NB4 (cell line): ENCODE data around the gene DNAH1.

ENCODE experiments used
- MYC ChIP-seq: IDR thresholded peaks from 2 replicates; pipeline ENCODE4 v1.6.1; 2011; ENCODE audit warnings: low read depth, low read length
- TF ChIP-seq, protein P1 (sequence below): IDR thresholded peaks from one replicate; pipeline ENCODE4 v1.5.1; 2012; ENCODE audit warnings: low read depth, low read length

- TF ChIP-seq, protein P1, sequence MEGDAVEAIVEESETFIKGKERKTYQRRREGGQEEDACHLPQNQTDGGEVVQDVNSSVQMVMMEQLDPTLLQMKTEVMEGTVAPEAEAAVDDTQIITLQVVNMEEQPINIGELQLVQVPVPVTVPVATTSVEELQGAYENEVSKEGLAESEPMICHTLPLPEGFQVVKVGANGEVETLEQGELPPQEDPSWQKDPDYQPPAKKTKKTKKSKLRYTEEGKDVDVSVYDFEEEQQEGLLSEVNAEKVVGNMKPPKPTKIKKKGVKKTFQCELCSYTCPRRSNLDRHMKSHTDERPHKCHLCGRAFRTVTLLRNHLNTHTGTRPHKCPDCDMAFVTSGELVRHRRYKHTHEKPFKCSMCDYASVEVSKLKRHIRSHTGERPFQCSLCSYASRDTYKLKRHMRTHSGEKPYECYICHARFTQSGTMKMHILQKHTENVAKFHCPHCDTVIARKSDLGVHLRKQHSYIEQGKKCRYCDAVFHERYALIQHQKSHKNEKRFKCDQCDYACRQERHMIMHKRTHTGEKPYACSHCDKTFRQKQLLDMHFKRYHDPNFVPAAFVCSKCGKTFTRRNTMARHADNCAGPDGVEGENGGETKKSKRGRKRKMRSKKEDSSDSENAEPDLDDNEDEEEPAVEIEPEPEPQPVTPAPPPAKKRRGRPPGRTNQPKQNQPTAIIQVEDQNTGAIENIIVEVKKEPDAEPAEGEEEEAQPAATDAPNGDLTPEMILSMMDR = no peak
- no peak for TF ChIP-seq MYC
Measured at GRCh38 chr3:52306978-52307377, 9.1 kb upstream of the DNAH1 start.
